ENCODE measurements around the gene ANKRD33B. TPM values are rescaled to one million over a fixed set of nuclear protein-coding genes. Genes with fewer than 3 reads are reported as not detected.
A peak's percentile ranks its signal among the peaks of the same experiment; 100 is the strongest.

Gene ANKRD33B
- total RNA-seq, 1 experiment from 2014 or later, result 3.1 TPM

DNA sequence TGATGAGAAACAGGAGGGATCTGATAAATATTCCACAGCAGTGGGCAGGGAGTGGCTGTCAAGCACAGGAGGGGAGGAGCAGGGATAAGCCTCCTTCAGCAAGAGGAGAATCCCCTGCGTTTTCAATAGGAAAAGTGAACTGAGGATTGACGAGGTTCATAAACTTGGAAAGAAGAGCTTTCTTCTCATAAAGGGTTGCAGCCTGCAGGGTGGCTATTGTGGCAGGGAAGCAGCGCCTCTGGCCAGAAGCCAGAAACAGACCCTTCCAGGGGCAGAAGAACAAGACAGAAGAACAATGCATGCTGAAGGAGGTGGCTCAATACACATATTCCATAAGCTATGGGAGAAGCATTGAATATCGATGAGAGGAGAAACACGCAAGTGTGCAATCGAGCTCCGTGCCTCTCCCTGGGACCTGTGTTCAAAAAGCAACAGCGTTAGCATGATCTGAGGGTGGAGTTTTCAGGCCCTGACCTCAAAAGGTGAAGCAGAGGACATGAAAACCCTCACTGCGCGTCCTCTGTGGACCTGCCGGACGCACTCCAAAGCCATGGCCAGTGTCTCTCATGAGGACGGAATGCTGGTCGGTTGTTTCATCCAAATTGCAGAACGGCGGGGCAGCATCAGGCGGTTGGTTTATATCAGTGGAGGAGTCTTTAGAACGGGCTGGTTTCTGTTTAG lies 67.6 kb downstream of the ANKRD33B start:
- ChIA-PET POLR2A (no interaction called here), CTCF (interaction anchor here (0.6 kb wide), 1 partner anchor 1520 kb away, joined by 3 read pairs; no protein-coding TSS in a partner anchor)
- TF ChIP-seq, protein P1, sequence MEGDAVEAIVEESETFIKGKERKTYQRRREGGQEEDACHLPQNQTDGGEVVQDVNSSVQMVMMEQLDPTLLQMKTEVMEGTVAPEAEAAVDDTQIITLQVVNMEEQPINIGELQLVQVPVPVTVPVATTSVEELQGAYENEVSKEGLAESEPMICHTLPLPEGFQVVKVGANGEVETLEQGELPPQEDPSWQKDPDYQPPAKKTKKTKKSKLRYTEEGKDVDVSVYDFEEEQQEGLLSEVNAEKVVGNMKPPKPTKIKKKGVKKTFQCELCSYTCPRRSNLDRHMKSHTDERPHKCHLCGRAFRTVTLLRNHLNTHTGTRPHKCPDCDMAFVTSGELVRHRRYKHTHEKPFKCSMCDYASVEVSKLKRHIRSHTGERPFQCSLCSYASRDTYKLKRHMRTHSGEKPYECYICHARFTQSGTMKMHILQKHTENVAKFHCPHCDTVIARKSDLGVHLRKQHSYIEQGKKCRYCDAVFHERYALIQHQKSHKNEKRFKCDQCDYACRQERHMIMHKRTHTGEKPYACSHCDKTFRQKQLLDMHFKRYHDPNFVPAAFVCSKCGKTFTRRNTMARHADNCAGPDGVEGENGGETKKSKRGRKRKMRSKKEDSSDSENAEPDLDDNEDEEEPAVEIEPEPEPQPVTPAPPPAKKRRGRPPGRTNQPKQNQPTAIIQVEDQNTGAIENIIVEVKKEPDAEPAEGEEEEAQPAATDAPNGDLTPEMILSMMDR (IDR thresholded peaks at IDR 0.05; ENCODE audit: unreplicated experiment), result no peak
- no peak overlapping the region for H3K27ac Mint-ChIP-seq (ENCODE audit: low read depth, unreplicated experiment)
- peaks cover 9% of the 10 kb centered on the region for H3K9me3 Mint-ChIP-seq (ENCODE audit: unreplicated experiment)
- no peaks in the 10 kb centered on the region for H3K27me3 Mint-ChIP-seq (ENCODE audit: insufficient read depth, unreplicated experiment)
- DNase-seq (ENCODE audit: unreplicated experiment), result no peak
- intact Hi-C loops (cut with micrococcal nuclease), result no loop called here
- peaks cover 6% of the 10 kb centered on the region for H3K36me3 Mint-ChIP-seq (ENCODE audit: insufficient read depth, unreplicated experiment)
- no TSS peak for BruUV-seq (replicated peaks)
- H3K4me3 Mint-ChIP-seq (ENCODE audit: unreplicated experiment), result no peak overlapping the region
- peaks cover 43% of the 10 kb centered on the region for H3K4me1 Mint-ChIP-seq (ENCODE audit: insufficient read depth, unreplicated experiment)

DNA sequence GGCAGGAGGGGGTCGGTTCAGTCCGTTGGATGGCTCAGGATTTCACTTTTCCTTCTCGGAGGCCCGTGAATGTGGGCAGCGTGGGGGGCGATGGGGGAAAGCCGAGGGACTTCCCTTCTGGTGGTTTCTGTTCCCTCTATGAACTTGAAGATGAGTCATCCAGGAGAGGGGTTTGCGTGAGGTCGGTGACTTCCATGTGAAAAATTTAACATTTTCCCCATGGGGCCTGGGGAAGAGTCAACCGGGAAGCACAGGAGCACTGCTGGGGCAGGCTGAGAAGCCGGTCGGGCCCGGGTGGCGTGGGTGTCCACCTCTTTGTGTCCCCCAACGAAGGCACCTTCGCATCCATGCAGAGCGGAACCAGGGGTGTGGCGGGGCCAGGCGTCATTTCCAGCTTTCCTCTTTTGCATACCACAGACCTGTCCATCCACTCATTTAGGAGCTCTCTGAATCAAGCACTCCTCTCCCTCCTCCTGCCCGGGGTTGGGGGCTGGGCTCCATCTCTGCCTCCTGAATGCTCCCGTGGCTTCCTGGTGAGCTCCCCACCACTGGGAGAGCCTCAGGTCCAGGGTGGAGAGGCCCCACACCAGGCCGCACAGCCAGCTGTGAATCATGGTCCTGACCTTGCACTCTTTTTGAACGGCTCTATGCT lies 68.4 kb downstream of the ANKRD33B start:
- Mint-ChIP-seq H3K36me3 (ENCODE audit: insufficient read depth, unreplicated experiment) (peaks cover 6% of the 10 kb centered on the region), H3K4me1 (ENCODE audit: insufficient read depth, unreplicated experiment) (peaks cover 41% of the 10 kb centered on the region), H3K9me3 (ENCODE audit: unreplicated experiment) (peaks cover 9% of the 10 kb centered on the region), H3K4me3 (ENCODE audit: unreplicated experiment) (no peak overlapping the region), H3K27me3 (ENCODE audit: insufficient read depth, unreplicated experiment) (no peaks in the 10 kb centered on the region), H3K27ac (ENCODE audit: low read depth, unreplicated experiment) (no peak overlapping the region)
- TF ChIP-seq, protein P1 (IDR thresholded peaks at IDR 0.05; ENCODE audit: unreplicated experiment), result no peak
- intact Hi-C loops (cut with micrococcal nuclease), result no loop called here
- DNase-seq (ENCODE audit: unreplicated experiment), result peak; percentile 53
- POLR2A ChIA-PET, result no interaction called here
- CTCF ChIA-PET, result interaction anchor here (0.5 to 0.8 kb wide), 4 partner anchors 125 to 1521 kb away, joined by 3 to 4 read pairs (median 3); no protein-coding TSS in a partner anchor
- no TSS peak for BruUV-seq (replicated peaks)

DNA sequence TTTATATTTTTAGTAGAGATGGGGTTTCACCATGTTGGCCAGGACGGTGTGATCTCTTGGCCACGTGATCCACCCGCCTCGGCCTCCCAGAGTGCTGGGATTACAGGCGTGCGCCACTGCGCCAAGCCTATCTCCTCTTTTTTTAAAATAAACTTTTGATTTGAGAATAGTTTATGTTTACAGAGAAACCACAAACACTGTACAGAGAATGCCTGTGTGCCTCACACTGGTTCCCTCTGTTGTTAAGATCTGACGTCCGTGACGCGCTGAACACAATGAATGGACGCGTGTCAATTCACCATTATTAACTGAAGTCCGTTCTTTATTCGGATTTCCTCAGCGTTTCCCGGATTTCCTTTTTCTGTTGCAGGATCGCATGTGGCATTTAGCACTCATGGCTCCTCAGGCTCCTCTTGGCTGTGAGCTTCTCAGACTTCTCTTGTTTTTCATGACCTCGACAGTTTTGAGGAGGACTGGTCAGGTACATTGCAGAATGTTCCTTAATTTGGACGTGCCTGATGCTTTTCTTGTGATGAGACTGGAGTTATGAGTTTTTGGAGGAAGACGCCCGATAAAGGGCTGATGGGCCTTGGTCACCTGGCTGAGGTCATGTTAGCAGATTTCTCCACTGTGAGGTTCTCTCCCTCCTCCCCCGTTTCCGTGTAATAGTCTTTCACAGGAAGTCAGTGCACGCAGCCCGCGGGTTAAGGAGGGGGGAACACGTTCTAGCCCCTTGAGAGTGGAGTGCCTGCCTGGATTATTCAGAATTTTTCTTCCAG lies 69.6 kb downstream of the ANKRD33B start:
- Mint-ChIP-seq H3K27me3 (ENCODE audit: insufficient read depth, unreplicated experiment) (no peaks in the 10 kb centered on the region), H3K36me3 (ENCODE audit: insufficient read depth, unreplicated experiment) (peaks cover 6% of the 10 kb centered on the region), H3K9me3 (ENCODE audit: unreplicated experiment) (peaks cover 11% of the 10 kb centered on the region), H3K4me1 (ENCODE audit: insufficient read depth, unreplicated experiment) (peaks cover 32% of the 10 kb centered on the region), H3K4me3 (ENCODE audit: unreplicated experiment) (no peak overlapping the region), H3K27ac (ENCODE audit: low read depth, unreplicated experiment) (no peak overlapping the region)
- POLR2A ChIA-PET, result no interaction called here
- TF ChIP-seq, protein P1 (IDR thresholded peaks at IDR 0.05; ENCODE audit: unreplicated experiment), result no peak
- intact Hi-C loops (cut with micrococcal nuclease), result no loop called here
- no peak for DNase-seq (ENCODE audit: unreplicated experiment)
- no TSS peak for BruUV-seq (replicated peaks)
- CTCF ChIA-PET, result interaction anchor here (0.6 to 0.7 kb wide), 3 partner anchors 31 to 1496 kb away, joined by 3 read pairs; no protein-coding TSS in a partner anchor

DNA sequence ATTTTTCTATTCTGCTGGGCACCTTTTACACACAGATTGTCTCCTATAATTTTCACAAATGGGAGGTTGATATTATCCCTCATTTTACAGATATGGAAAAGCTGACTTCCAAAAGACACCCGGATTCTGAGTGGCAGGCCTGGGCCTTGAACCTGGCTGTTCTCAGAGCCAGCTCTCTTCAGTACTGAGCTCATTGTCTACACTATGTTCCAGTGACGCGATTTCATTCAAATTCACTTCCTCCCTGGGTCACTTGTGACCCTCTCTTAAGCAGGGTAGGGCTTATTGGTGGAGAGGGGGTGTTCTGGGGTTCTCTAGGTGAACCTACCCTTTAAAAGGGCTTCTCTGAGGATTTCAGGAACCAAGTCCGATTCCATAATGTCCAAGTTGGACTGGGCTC lies 70.2 kb downstream of the ANKRD33B start:
- intact Hi-C loops (cut with micrococcal nuclease), result no loop called here
- no TSS peak for BruUV-seq (replicated peaks)
- Mint-ChIP-seq H3K36me3 (ENCODE audit: insufficient read depth, unreplicated experiment) (peaks cover 6% of the 10 kb centered on the region), H3K4me3 (ENCODE audit: unreplicated experiment) (no peak overlapping the region), H3K27ac (ENCODE audit: low read depth, unreplicated experiment) (no peak overlapping the region), H3K27me3 (ENCODE audit: insufficient read depth, unreplicated experiment) (no peaks in the 10 kb centered on the region), H3K4me1 (ENCODE audit: insufficient read depth, unreplicated experiment) (peaks cover 30% of the 10 kb centered on the region), H3K9me3 (ENCODE audit: unreplicated experiment) (peaks cover 15% of the 10 kb centered on the region)
- TF ChIP-seq, protein P1 (IDR thresholded peaks at IDR 0.05; ENCODE audit: unreplicated experiment), result no peak
- DNase-seq (ENCODE audit: unreplicated experiment), result no peak
- ChIA-PET CTCF (interaction anchor here (0.6 to 1.5 kb wide), 3 partner anchors 31 to 181 kb away, joined by 3 to 4 read pairs (median 3); no protein-coding TSS in a partner anchor), POLR2A (no interaction called here)
